Renal cortex interstitium (tissue), 11 donors: ENCODE results near the gene PRUNE2. TPM values are rescaled to one million over a fixed set of nuclear protein-coding genes. Genes with fewer than 3 reads are reported as not detected.

Experiments used
- DNase-seq, 11 donors: peaks; one replicate each; pipeline ENCODE4 v3.0.0-alpha.2; 2013; ENCODE audit warnings: low read depth in 9 of 11, low spot score in 4 of 11; ENCODE audit errors: extremely low read depth in 1 of 11
- polyA plus RNA-seq, 3 donors: library from polyadenylated mRNA; unstranded; fragments of 120-200 nt; gene quantifications; one replicate each; pipeline ENCODE4 v1.2.1, GENCODE V29; 2013; ENCODE audit not compliant: insufficient read length in 3 of 3

Gene PRUNE2
- polyA plus RNA-seq, 3 donors, result 10.9 to 14.6 (median 11.4) TPM

DNA sequence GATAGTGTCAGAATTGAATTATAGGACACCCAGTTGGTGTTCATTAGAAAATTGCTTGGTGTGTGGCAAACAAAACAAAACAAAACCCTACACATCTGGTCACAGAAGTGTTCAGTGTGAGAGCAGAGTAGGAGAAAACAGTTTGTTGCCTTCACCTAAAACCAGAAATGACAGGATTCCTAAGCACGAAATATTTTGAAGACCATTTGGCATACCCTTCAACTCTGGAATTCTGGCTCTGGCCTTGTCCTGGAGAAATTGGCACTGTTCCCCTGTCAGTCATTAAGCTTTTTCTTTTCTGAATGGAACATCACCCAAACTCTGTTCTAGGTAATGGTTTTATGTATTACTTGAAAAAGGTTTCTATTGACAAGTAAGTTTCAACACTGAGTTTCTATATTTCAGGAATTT is 251.9 kb downstream of the PRUNE2 start:
- no peak for DNase-seq

DNA sequence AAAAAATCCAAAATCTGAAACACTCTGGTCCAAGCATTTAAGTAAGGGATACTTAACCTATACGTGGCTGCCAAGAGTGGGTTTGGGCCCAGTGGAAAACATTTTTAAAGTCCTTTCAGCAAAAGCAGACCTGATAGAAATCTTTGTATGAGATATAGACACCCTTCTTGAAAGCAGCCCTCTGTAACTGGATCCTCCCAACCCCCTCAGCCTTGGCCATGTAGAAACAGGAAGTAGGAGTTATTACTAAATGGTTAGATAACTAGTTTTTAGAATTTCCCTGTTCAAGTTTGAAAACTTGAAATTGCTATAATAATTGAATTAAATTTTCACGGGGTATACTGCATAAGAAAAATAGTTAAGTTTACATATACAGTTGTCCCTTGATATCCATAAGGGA is 253.0 kb downstream of the PRUNE2 start:
- DNase-seq, result no peak

DNA sequence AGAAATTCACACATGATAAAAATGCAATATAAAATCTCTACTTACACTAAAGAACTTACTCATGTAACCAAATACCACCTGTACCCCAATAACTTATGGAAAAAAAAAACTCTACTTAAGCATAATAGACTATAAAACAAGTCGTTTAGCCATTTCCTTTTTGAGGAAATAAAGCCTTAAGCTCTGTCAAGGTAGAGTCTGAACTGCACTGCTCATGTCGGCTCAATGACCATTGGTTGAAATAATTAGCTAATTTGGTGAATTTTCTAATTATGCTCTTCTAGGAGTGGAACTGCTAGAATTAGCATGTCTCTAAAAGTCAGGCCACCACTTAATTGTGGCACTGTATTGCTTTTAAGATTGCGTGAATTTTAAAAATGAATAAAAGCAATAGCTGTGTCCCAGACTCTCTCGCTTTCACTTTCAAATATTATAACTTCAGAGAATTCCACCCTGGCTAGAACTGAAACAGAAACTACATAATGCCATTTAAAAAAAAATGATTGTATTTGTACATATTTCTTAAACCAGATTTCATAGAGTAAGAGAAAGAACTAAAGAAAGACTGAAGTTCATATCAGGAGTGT is 254.7 kb downstream of the PRUNE2 start:
- DNase-seq, result no peak

DNA sequence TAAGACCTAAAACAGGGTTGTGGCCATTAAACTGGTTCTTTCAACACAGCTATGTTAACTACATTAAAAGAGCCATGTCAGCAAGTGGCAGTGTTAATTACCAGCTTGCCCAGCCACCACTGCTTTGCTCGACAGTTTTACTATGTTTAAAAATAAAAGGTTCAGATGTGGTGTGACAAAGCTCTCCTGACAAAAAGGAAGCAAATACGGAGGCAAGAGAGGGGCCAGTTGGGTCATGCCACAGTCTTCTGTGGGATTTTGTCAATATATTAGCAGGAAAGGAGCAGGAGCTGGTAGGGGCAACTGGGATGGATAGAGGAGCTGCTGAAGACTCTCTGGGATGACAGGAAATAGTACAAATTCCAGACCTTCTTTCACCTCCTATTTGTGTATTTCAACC is 255.2 kb downstream of the PRUNE2 start:
- peak in 1 of 11 donors; percentile 15 for DNase-seq

DNA sequence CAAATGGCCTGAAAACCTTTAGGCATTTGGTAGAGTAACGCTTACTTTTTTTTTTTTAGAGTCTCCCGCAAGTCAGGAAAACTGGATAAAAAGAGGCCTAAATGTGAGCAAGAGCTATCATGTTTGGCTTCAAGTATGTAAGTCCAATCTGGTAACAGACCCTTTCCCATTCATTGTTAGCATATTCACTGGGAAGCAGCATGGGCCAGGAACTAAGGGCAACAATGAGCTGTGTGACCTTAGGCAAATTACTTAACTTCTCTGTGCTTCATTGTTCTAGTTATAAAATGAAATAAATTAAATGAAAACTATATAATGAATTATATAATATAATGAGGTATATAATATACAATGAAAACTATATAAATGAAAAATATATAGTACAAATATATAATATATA is 256.0 kb downstream of the PRUNE2 start:
- no peak for DNase-seq

DNA sequence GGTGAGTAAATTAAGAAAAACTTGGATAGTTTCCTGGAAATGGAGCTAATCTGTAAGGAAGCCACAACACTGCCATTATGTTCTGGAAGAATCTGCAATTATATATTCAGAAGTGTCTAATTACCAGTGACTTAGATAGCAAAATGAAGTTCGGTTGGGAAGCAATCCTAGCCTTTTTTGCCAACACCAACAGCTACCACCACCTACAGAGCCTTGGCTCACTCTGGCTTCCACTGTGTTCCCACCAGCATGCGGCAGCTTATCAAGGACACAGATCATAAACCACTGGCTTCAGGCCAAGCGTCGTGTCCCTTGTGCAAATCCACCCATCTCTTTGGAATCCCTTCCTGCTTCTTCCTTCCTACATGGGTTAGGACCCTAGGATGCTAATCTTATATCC is 259.7 kb downstream of the PRUNE2 start:
- DNase-seq, result no peak

DNA sequence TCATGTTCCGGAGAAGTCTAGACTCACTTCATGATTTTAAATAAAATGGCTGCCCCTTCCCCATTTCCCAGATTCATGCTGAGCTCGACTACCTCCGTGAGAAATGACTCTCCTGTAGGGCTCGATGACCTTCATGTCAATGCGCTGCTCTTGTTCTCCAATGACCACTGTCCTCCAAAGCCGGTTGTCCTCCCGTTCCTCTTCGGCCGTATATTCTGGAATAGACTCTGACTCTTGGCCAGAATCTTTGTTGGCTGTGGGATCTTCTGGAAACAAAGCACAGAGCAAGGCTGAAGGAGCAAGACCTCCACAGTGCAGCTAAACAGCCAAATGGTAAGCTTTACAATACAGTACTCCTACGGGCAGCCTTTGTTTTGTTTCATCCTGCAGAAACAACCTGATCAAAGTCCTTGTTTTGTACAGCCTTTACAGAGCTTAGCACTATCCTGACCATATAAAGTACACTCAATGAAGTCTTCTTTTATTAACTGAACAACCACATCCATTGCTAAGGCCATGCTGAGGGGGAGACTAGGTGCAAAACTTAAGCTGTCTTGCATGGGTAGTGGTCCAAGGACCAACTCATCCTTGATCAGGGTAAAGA is 261.2 kb downstream of the PRUNE2 start:
- no peak for DNase-seq

DNA sequence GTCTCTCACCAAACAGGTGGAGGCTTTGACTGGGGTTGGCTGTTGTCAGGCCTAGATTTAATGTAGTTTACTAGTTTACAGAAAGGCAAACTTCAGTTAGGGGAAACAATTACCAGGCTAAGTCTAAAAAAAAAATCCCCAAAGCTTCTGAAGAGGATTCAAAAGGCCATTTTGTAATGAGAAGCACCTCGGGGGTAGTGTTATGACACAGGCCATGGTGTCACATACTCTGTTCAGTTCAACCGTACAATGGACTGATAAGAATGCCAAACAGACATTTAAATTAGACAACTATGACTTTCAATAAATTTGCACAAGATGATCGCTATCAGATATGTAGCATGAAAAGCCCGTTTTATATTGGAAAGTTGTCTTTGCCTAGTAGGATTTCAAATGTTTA is 261.7 kb downstream of the PRUNE2 start:
- DNase-seq, result no peak

DNA sequence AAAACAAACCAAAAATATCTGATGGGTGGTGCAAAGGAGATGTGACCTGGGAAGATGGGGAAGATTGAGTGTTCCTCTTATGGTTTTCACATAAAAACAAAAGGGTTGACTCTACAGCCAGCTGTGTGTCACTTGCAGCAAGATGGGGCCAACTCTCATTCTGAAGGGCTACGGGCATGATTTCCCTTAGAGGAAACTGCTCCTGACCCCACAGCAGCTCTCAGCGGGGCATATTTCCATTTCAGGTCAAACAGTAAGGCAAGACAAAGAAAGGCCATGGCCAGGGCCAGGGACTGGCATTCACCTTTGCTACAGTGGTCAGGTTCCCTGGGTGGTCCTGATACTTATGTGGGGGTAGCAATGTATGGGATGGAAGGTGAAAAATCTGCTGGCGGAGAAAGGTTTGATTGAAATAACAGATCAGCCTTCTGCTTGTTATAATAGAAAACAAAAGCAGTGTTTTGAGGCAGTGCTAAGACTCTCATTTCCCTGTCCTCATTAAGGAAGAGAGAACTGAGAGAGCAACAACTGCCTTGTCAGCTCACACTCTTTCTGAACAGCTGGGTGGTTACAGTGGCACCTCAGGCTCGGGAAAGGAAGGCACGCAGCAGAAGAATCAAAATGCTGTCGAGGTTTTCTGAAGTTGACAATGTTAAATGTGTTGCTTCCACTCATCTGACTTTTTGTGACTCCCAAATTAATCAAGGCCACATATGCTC is 262.4 kb downstream of the PRUNE2 start:
- DNase-seq, result no peak

DNA sequence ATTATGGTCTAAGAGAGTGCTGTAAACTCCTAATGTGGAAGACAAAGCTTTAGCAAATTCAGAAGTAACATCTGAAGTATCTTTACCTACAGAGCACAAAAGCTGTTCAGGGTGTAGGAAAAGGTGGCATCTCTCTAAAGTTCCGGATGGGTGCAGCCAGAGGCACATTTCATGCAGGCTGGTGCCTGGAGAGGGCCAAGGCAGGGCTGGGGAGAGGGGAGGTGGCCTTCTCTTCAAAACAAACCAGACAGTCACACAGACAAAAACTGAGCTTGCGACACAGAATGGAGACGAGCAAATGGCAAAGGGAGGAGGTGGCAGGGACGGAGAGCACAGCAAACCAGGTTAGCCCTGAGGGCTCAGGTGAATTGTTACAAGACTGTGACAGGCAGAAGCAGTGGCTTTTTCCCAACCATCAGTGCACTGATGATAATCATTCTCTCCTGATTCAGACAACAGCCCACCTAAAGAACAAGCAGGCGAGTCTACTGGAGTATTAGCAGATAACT is 263.2 kb downstream of the PRUNE2 start:
- DNase-seq, result no peak

DNA sequence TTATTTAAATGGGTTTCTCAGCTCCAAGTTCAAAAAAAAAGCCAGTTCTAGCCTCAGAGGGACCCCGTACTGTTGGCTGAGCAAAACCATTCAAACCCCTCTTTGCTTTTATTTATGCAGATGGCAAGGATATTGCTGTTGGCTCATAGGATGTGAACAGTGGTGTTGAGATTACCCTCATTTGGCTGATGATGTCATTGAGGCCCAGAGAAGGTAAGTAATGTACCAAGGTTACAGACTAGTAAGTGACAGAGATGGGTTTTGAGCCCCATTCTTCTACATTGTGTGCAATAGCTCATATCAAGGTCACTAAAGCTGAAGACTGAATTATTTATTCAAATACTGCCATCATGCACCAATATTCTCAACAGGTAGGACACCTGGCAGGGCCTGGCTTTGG is 263.8 kb downstream of the PRUNE2 start:
- DNase-seq, result no peak

DNA sequence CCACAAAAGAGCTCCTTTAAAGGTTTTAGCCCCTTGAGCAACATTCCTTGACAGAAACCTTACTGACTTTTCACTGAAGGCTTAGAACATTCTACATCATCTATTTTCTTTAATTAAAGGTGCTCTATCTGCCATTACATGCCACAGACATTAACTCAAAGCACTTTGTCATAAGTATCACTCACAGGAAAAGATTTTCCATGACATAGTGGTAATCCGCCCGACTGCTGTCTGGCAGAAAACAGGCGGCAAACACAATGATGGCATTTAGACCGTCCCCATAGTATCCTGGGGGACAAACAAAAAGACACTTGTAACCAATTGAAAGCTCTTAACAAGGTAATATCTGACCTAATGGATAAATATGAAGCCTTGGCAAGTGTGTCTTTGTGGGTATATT is 267.9 kb downstream of the PRUNE2 start:
- DNase-seq, result no peak

DNA sequence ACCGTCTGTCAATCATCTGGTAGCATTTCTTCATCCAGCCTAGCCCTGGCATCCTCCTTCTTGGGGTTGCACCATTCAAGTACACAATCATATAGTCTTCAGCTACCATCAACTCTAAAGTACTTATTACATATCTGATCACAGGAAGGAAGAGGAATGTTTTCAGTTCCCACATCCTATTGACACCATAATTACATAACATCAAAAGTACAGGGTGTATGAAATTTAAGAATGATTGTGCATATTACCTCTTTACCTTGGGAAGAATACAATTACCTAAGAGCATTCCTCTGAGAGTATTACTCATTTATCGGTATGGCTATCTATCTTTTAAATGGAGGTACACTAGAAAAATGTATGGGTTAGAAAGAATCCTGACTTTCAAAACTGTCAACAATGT is 268.5 kb downstream of the PRUNE2 start:
- DNase-seq, result no peak

DNA sequence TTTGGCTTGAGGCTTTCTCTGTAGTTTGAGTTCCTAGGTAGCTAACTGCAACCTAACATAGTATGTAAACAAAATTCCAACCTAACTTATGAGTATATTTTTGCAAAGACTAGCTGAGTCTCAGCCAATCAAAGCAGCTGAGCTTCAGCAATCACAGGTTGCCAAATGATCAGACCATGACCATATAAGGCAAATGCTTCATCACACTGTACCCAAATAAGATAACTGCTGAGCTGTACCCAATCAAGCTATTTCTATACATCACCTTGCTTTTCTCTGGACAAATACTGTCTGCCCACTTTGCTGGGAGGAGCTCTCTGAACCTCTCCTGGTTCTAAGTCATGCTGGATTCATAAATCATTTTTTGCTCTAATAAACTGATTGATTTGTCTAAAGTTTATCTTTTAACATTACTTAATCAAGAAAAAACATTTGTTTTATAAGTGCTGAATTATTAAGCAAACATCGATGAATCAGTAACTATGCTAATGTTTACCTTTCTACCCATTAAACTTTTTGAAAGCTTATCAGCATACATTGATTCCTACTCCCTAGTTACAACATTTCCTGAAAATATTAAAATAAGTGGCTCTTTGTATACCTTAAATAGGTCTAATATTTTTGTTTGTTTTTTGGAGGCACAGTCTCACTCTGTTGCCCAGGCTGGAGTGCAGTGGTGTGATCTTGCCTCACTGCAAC is 271.4 kb downstream of the PRUNE2 start:
- no peak for DNase-seq

DNA sequence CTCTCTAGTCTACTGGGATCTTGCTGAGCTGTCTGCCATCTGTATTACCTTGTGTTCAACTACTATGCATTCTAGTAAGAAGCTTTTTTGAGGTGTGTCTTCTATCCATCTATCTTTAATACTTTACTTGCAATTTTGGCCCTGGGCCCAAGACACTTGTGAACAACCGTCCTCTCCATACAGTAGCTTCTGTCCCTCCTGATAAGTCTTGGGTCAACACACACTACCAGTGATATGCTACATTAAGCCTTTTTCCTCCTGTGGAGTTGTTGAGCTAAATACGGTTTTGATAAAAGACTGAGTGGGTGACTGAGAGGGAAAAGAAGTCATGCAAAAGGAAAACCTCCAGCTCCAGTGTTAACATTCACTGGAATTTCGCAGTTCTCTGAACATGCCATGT is 275.0 kb downstream of the PRUNE2 start:
- no peak for DNase-seq

DNA sequence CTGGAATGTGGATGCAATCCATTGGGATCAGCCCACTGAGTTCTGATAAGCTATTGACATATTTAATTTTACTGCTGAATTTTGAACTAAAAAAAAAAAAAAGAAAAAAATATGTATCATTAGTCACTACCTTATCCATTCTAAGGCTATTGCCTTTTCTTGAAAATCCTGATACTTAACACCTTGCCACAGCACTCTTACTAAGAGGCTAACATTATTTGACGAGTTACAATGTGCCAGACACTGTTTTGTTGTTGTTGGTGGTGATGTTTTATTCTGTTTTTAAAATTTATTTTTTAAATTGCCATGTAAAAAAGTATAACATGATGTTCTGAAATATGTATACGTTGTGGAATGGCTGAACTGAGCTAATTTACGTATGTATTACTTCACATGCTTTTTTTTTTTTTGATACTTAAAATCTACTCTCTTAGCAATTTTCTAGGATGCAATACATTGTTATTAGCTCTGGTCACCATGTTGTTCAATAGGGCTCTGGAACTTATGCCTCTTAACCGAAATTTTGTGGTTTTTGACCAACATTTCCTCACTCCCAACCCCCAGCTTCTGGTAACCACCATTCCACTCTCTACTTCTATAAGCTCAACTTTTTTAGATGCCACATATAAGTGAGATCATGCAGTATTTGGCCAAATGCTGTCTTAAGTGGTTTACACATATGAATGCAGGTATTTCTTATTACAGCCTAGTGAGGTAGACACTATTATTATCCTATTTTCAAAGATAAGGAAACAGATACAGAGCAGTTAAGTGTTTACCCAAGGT is 276.5 kb downstream of the PRUNE2 start:
- DNase-seq, result no peak

DNA sequence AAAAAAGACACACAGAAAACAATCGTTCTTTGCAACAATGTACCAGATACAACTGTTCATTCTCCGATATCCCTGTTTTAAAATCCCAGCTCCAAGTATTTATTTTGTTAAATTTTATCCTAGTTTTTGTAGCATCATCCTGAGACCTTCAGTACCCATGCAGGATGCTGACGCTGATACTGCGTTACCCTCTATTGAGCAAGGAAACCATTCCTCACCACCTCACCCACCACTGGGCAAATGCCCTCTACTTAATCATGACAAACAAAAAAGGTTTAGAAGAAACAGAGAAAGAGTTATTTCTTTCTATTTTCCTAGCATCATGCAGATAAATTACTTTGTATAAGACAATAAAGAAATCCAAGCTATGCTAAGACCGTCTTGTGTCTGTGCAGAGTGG is 277.8 kb downstream of the PRUNE2 start:
- DNase-seq, result no peak

DNA sequence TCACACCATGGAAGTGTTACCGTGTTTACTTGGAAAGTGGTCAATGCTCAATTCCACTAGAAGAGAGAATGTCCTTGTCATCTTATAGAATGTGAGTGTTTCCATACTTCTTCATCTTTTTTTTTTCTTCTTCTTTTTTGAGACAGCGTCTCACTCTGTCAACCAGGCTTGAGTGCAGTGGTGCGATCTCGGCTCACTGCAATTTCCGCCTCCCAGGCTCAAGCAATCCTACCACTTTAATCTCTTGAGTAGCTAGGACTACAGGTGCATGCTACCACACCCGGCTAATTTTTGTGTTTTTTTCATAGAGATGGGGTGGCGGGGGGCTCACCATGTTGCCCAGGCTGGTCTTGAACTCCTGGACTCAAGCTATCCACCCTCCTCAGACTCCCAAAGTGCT is 278.9 kb downstream of the PRUNE2 start:
- no peak for DNase-seq

DNA sequence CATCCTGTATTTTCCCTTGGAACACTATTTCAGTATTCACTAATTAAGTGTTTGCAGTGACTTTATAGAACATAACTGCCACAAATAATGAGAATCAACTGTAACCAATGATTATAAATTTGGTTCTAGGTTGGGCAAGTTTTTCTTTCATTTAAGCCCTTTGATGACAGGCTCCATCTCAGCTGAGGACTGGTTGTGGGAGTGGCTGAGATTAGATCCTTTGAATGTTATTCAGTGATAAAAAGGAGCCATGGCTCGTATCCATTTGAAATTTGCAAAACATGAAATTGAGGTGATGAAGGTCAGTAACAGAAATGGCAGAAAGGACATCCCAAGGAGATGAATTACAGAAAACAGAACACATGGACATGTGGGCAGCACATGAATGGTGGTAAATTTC is 279.8 kb downstream of the PRUNE2 start:
- no peak for DNase-seq
